ENCODE measurements around the gene AMMECR1L. TPM values are rescaled to one million over a fixed set of nuclear protein-coding genes. Genes with fewer than 3 reads are reported as not detected.
"Not testable (repeated sequence)": the region's sequence is repeated elsewhere in the genome, so short reads cannot be mapped to it uniquely, and the experiment has no call there.

The AMMECR1L gene
- polyA plus RNA-seq, 2 donors = 5.4 to 5.8 TPM

DNA sequence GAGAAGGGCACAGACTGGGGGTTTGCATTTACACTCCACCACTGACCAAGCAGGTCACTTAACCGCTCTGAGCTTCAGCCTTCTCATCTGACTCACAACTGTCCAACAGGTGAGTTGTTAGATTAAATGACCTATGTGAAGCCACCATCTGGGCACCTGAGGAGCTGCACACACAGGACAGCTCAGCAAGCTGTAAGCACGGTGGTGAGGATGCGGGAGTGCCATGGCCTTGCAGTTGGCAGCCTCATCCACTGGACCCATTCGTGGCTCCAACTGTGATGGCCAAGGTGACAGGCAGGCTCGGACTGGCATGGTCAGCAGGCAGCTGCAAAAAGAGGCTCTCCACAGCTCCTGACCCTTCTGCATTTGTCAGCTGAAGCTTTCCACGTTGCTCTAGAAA lies 23.3 kb upstream of the AMMECR1L start:
- H3K4me1 ChIP-seq (ENCODE audit: control insufficient read depth in 2 of 2, insufficient read depth in 2 of 2, low read length in 1 of 2) = no peaks in the 10 kb centered on the region
- H3K4me3 ChIP-seq (ENCODE audit: low read depth in 1 of 2, low read length in 2 of 2) = no peak overlapping the region
- 68 to 73% methylated on average over 6 of the region's 6 CpGs for WGBS, 2 donors
- H3K27me3 ChIP-seq (ENCODE audit: control insufficient read depth in 1 of 2, insufficient read depth in 2 of 2, low read length in 2 of 2) = no peaks in the 10 kb centered on the region
- no peak overlapping the region for H3K27ac ChIP-seq (ENCODE audit: low read depth in 2 of 2, low read length in 1 of 2)
- H3K36me3 ChIP-seq (ENCODE audit: control insufficient read depth in 2 of 2, insufficient read depth in 2 of 2, low read length in 1 of 2) = no peaks in the 10 kb centered on the region
- H3K9me3 ChIP-seq (ENCODE audit: control insufficient read depth in 2 of 2, insufficient read depth in 1 of 2, low read depth in 1 of 2, low read length in 1 of 2) = no peaks in the 10 kb centered on the region

DNA sequence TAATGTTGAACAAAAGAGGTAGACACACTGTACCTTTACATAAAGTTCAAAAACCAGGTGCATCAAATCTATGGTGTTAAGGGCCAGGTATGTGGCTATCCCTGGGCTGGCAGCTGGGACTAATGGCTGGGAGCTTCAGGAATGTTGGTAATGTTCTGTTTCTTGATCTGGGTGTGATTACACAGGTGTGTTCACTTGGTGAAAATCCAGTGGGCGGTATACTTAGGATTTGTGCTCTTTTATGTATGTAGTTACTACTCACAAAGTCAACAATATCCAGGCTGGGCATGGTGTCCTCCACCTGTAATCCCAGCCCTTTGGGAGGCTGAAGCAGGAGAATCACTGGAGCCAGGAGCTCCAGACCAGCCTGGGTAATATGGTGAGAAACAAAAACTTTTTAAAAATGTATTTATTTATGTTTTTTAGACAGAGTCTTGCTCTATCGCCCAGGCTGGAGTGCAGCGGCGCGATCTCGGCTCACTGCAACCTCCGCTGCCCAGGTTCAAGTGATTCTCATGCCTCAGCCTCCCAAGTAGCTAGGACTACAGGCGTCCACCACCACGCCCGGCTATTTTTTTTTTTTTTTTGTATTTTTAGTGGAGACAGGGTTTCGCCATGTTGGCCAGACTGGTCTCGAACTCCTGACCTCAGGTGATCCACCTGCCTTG lies 22.1 kb upstream of the AMMECR1L start:
- WGBS, 2 donors = 93% methylated on average over 11 to 12 of the region's 12 CpGs
- H3K9me3 ChIP-seq (ENCODE audit: control insufficient read depth in 2 of 2, insufficient read depth in 1 of 2, low read depth in 1 of 2, low read length in 1 of 2); H3K4me1 ChIP-seq (ENCODE audit: control insufficient read depth in 2 of 2, insufficient read depth in 2 of 2, low read length in 1 of 2); H3K27ac ChIP-seq (ENCODE audit: low read depth in 2 of 2, low read length in 1 of 2); H3K4me3 ChIP-seq (ENCODE audit: low read depth in 1 of 2, low read length in 2 of 2); H3K36me3 ChIP-seq (ENCODE audit: control insufficient read depth in 2 of 2, insufficient read depth in 2 of 2, low read length in 1 of 2); H3K27me3 ChIP-seq (ENCODE audit: control insufficient read depth in 1 of 2, insufficient read depth in 2 of 2, low read length in 2 of 2): not testable (repeated sequence)

DNA sequence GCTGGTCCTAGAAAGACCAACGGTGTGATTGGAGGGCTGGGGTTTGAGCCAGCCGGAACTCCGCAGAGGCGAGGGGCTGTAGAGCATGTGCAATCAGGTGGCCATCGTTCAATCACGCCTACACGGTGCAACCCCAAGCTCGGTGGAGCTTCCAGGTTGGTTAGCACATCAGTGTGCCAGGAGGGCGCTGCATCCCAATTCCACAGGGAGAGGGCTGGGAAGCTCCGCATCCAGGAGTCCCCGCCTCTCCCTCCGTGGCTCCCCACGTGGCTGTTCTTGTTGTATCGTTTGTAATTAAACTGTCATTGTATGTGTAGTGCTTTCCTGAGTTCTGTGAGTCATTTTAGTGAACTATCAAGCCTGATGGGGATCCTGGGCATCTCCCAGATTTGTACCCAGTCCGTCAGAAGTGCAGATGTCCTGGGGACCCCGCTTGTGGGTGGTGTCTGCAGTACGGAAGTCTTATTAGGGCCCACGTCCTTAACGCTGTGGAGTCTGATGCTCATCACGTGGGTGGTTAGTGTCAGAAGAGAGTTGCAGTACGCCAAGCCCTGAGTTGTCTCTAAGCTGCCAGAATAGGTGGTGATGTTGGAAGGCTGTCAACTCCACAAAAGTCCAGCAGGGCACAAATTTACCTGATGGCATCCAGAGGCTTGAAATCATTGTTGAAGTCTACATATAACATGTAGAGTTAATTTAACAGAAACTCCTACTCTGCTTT lies 20.6 kb upstream of the AMMECR1L start:
- H3K4me3 ChIP-seq (ENCODE audit: low read depth in 1 of 2, low read length in 2 of 2) = no peak overlapping the region
- no peaks in the 10 kb centered on the region for H3K4me1 ChIP-seq (ENCODE audit: control insufficient read depth in 2 of 2, insufficient read depth in 2 of 2, low read length in 1 of 2)
- H3K36me3 ChIP-seq (ENCODE audit: control insufficient read depth in 2 of 2, insufficient read depth in 2 of 2, low read length in 1 of 2) = no peaks in the 10 kb centered on the region
- 59 to 62% methylated on average over 21 of the region's 21 CpGs for WGBS, 2 donors
- H3K9me3 ChIP-seq (ENCODE audit: control insufficient read depth in 2 of 2, insufficient read depth in 1 of 2, low read depth in 1 of 2, low read length in 1 of 2) = no peaks in the 10 kb centered on the region
- no peak overlapping the region for H3K27ac ChIP-seq (ENCODE audit: low read depth in 2 of 2, low read length in 1 of 2)
- H3K27me3 ChIP-seq (ENCODE audit: control insufficient read depth in 1 of 2, insufficient read depth in 2 of 2, low read length in 2 of 2) = no peaks in the 10 kb centered on the region

DNA sequence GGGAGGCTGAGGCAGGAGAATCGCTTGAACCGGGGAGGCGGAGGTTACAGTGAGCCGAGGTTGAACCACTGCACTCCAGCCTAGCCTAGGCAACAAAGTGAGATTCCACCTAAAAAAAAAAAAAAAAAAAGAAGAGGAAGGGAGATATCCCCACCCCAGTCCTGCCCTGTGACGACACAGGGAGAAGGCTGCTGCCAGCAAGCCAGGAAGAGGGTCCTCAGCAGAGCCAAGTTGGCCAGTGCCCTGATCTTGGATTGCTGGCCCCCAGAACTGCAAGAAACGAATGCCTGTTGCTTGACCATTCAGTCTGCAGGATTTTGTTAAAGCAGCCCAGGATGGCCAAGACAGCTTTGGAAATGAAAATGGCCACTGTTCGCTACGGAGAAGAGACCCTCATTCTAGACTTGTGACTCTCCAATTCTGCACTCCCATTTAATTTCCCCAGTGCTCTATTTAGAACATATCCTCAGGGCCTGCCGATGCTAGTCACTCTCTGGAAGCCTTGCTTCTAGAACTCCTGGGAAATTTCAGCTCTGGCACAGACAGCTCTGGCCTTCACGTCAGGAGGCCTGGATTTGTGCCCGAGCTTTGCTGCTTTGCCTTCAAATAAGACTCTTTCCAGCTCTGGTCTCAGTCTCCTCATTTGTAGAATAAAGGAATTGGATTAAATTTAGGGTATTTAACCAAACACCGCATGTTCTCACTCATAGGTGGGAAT lies 15.7 kb upstream of the AMMECR1L start:
- Histone ChIP-seq H3K9me3 (ENCODE audit: control insufficient read depth in 2 of 2, insufficient read depth in 1 of 2, low read depth in 1 of 2, low read length in 1 of 2) (no peaks in the 10 kb centered on the region), H3K27me3 (ENCODE audit: control insufficient read depth in 1 of 2, insufficient read depth in 2 of 2, low read length in 2 of 2) (no peaks in the 10 kb centered on the region), H3K4me1 (ENCODE audit: control insufficient read depth in 2 of 2, insufficient read depth in 2 of 2, low read length in 1 of 2) (no peaks in the 10 kb centered on the region), H3K4me3 (ENCODE audit: low read depth in 1 of 2, low read length in 2 of 2) (no peak overlapping the region), H3K27ac (ENCODE audit: low read depth in 2 of 2, low read length in 1 of 2) (no peak overlapping the region), H3K36me3 (ENCODE audit: control insufficient read depth in 2 of 2, insufficient read depth in 2 of 2, low read length in 1 of 2) (no peaks in the 10 kb centered on the region)
- 72 to 78% methylated on average over 12 of the region's 12 CpGs for WGBS, 2 donors

DNA sequence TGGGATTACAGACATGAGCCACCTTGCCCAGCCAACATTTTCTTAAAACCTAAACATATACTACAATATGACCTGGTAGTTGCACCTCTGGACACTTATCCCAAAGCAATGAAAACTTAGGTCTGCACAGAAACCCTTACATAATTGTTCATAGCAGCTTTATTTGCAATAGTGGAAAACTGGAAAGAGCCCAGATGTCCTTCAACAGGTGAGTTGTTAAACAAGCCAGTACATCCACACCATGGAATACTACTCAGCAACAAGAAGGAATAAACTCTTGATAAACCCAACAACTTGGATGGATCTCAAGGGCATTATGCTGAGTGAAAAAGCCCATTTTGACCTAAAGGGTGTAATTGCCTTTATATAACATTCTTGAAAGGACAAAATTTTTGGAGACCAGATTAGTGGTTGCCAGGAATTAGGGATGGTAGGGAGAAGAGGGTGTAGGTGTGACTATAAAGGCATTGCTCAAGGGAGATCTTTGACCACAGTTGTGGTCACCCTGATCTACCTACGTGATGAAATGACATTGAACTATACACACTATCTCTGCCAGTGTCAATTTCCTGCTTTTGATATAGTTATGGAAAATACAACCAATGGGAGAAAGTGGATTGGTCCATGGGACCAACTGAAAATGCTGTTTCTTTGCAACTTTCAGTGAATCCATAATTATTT lies 11.9 kb upstream of the AMMECR1L start:
- H3K27ac ChIP-seq (ENCODE audit: low read depth in 2 of 2, low read length in 1 of 2) = no peak overlapping the region
- H3K27me3 ChIP-seq (ENCODE audit: control insufficient read depth in 1 of 2, insufficient read depth in 2 of 2, low read length in 2 of 2) = no peaks in the 10 kb centered on the region
- H3K9me3 ChIP-seq (ENCODE audit: control insufficient read depth in 2 of 2, insufficient read depth in 1 of 2, low read depth in 1 of 2, low read length in 1 of 2) = no peaks in the 10 kb centered on the region
- no peak overlapping the region for H3K4me3 ChIP-seq (ENCODE audit: low read depth in 1 of 2, low read length in 2 of 2)
- 52 to 58% methylated on average over 1 of the region's 1 CpG for WGBS, 2 donors
- no peaks in the 10 kb centered on the region for H3K4me1 ChIP-seq (ENCODE audit: control insufficient read depth in 2 of 2, insufficient read depth in 2 of 2, low read length in 1 of 2)
- no peaks in the 10 kb centered on the region for H3K36me3 ChIP-seq (ENCODE audit: control insufficient read depth in 2 of 2, insufficient read depth in 2 of 2, low read length in 1 of 2)

DNA sequence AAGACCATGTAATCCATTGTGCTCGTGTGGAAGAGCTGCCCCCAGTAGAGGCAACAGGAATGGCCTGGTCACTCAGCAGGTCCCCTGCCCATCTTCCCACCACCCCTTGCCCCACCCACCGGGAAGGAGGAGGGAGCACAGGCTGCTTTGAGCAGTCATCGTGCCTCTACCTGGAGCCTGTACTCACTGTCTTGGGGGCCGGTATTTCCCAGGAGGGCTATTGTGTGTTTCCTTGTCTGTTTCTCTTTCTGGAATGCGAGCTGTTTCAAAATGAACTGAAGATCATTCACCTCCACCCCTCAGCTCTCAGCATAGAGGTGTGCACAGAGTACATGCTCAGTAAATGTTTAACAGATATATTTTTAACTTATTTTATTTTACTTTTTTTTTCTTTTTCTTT lies 7.7 kb upstream of the AMMECR1L start:
- Histone ChIP-seq H3K27ac (ENCODE audit: low read depth in 2 of 2, low read length in 1 of 2) (no peak overlapping the region), H3K27me3 (ENCODE audit: control insufficient read depth in 1 of 2, insufficient read depth in 2 of 2, low read length in 2 of 2) (no peaks in the 10 kb centered on the region), H3K4me1 (ENCODE audit: control insufficient read depth in 2 of 2, insufficient read depth in 2 of 2, low read length in 1 of 2) (no peaks in the 10 kb centered on the region), H3K9me3 (ENCODE audit: control insufficient read depth in 2 of 2, insufficient read depth in 1 of 2, low read depth in 1 of 2, low read length in 1 of 2) (no peaks in the 10 kb centered on the region), H3K4me3 (ENCODE audit: low read depth in 1 of 2, low read length in 2 of 2) (no peak overlapping the region), H3K36me3 (ENCODE audit: control insufficient read depth in 2 of 2, insufficient read depth in 2 of 2, low read length in 1 of 2) (no peaks in the 10 kb centered on the region)
- WGBS, 2 donors = 61 to 66% methylated on average over 5 of the region's 5 CpGs

DNA sequence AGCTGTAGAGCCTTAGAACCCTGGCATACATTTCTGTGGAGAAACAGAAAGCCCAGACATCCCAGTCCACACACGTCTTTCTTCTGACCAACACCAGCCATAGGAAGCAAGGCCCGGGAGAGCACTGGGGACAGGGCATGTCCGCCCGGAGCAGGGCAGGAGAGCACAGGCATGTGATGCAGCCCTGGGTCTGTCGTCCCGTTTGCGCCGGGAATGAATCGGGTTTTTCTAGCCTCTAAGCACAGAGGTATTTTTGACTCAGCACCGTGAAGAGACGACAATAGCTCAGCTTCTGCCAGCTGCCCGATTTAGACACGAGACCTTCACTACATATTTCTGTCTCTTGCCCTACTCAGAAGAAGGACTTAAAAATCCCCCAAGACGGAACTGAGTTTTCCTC lies 7.3 kb upstream of the AMMECR1L start:
- Histone ChIP-seq H3K4me3 (ENCODE audit: low read depth in 1 of 2, low read length in 2 of 2) (no peak overlapping the region), H3K27me3 (ENCODE audit: control insufficient read depth in 1 of 2, insufficient read depth in 2 of 2, low read length in 2 of 2) (no peaks in the 10 kb centered on the region), H3K36me3 (ENCODE audit: control insufficient read depth in 2 of 2, insufficient read depth in 2 of 2, low read length in 1 of 2) (no peaks in the 10 kb centered on the region), H3K27ac (ENCODE audit: low read depth in 2 of 2, low read length in 1 of 2) (no peak overlapping the region), H3K9me3 (ENCODE audit: control insufficient read depth in 2 of 2, insufficient read depth in 1 of 2, low read depth in 1 of 2, low read length in 1 of 2) (no peaks in the 10 kb centered on the region), H3K4me1 (ENCODE audit: control insufficient read depth in 2 of 2, insufficient read depth in 2 of 2, low read length in 1 of 2) (no peaks in the 10 kb centered on the region)
- WGBS, 2 donors = 88 to 92% methylated on average over 14 of the region's 14 CpGs

DNA sequence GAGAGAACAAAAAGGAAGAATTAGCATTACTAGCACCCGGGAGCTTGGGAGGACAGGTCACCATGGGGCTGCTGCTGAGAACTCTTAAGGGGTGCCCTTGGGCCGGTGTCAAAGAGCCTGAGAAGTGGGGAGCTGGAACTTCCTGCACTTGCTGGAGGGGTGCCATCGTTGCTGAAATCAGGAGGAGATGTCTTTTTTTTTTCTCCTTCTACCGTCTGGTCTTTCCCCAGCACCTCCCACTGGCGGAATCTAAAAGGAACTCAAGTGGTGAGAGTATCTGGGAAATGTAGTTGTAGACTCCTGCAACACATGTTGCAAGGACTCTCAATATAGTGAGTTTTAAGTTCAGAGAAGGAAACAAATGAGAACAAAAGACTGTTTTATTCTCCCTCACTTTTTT lies 6.1 kb upstream of the AMMECR1L start:
- H3K4me3 ChIP-seq (ENCODE audit: low read depth in 1 of 2, low read length in 2 of 2) = no peak overlapping the region
- H3K9me3 ChIP-seq (ENCODE audit: control insufficient read depth in 2 of 2, insufficient read depth in 1 of 2, low read depth in 1 of 2, low read length in 1 of 2) = no peaks in the 10 kb centered on the region
- no peak overlapping the region for H3K27ac ChIP-seq (ENCODE audit: low read depth in 2 of 2, low read length in 1 of 2)
- no peaks in the 10 kb centered on the region for H3K36me3 ChIP-seq (ENCODE audit: control insufficient read depth in 2 of 2, insufficient read depth in 2 of 2, low read length in 1 of 2)
- no peaks in the 10 kb centered on the region for H3K4me1 ChIP-seq (ENCODE audit: control insufficient read depth in 2 of 2, insufficient read depth in 2 of 2, low read length in 1 of 2)
- H3K27me3 ChIP-seq (ENCODE audit: control insufficient read depth in 1 of 2, insufficient read depth in 2 of 2, low read length in 2 of 2) = no peaks in the 10 kb centered on the region
- 52 to 61% methylated on average over 5 of the region's 5 CpGs for WGBS, 2 donors

DNA sequence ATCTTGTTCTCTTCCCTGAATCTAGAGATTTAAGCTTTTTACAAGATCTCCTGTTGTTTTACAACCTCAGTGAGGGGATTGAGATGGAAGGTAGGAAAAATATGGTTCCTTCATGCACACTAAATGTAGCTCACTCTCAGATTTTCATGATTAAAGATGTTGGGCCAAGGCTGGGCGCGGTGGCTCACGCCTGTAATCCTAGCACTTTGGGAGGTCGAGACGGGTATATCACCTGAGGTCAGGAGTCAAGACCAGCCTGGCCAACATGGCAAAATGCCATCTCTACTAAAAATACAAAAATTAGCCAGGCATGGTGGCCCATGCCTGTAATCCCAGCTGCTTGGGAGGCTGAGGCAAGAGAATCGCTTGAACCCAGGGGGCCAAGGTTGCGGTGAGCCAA lies 5.0 kb upstream of the AMMECR1L start:
- H3K27me3 ChIP-seq (ENCODE audit: control insufficient read depth in 1 of 2, insufficient read depth in 2 of 2, low read length in 2 of 2); H3K9me3 ChIP-seq (ENCODE audit: control insufficient read depth in 2 of 2, insufficient read depth in 1 of 2, low read depth in 1 of 2, low read length in 1 of 2); H3K4me1 ChIP-seq (ENCODE audit: control insufficient read depth in 2 of 2, insufficient read depth in 2 of 2, low read length in 1 of 2); H3K27ac ChIP-seq (ENCODE audit: low read depth in 2 of 2, low read length in 1 of 2); H3K4me3 ChIP-seq (ENCODE audit: low read depth in 1 of 2, low read length in 2 of 2); H3K36me3 ChIP-seq (ENCODE audit: control insufficient read depth in 2 of 2, insufficient read depth in 2 of 2, low read length in 1 of 2): not testable (repeated sequence)
- WGBS, 2 donors = 89 to 97% methylated on average over 7 of the region's 7 CpGs

Measured in esophagus (tissue), 2 donors.